Mucosa of rectum (tissue), 2 donors: ENCODE results near the gene HSD17B12.

Source experiments
- H3K27ac ChIP-seq, 2 donors: one replicate each; pipeline ENCODE4 v1.7.0; 2013; ENCODE audit warnings: inconsistent platforms in 2 of 2, low read depth in 2 of 2, low read length in 2 of 2
- H3K27me3 ChIP-seq, 2 donors: one replicate each; pipeline ENCODE4 v1.7.0; 2013; ENCODE audit warnings: low read length in 2 of 2; ENCODE audit not compliant: control insufficient read depth in 2 of 2, insufficient read depth in 2 of 2
- H3K36me3 ChIP-seq, 2 donors: one replicate each; pipeline ENCODE4 v1.7.0; 2013; ENCODE audit warnings: low read length in 2 of 2; ENCODE audit not compliant: control insufficient read depth in 2 of 2, insufficient read depth in 2 of 2
- H3K4me1 ChIP-seq, 2 donors: one replicate each; pipeline ENCODE4 v1.7.0; 2013; ENCODE audit warnings: low read length in 2 of 2, mild to moderate bottlenecking in 1 of 2; ENCODE audit not compliant: control insufficient read depth in 2 of 2, insufficient read depth in 2 of 2
- H3K4me3 ChIP-seq, 2 donors: one replicate each; pipeline ENCODE4 v1.7.0; 2013; ENCODE audit warnings: low read length in 2 of 2
- H3K9ac ChIP-seq, 2 donors: one replicate each; pipeline ENCODE4 v1.7.0; 2013; ENCODE audit warnings: low read length in 2 of 2, low read depth in 1 of 2, mild to moderate bottlenecking in 1 of 2
- H3K9me3 ChIP-seq, 2 donors: one replicate each; pipeline ENCODE4 v1.7.0; 2013; ENCODE audit warnings: low read length in 2 of 2; ENCODE audit not compliant: control insufficient read depth in 2 of 2
- donor health status: healthy.
- donor health status: Normal muscosa, but diverticular disease.

HSD17B12 gene

GRCh38 chr11:43736502-43737200 lies 56.1 kb downstream of the HSD17B12 start:
- Histone ChIP-seq H3K9ac (no peak overlapping the region), H3K4me3 (no peak overlapping the region), H3K27me3 (no peaks in the 10 kb centered on the region), H3K9me3 (no peaks in the 10 kb centered on the region), H3K4me1 (no peaks in the 10 kb centered on the region), H3K36me3 (peaks cover 0 to 4% of the 10 kb centered on the region in 2 donors), H3K27ac (no peak overlapping the region)

- no peak overlapping the region for H3K4me3 ChIP-seq
- H3K9me3 ChIP-seq = no peaks in the 10 kb centered on the region
- H3K27ac ChIP-seq = no peak overlapping the region
- H3K27me3 ChIP-seq = no peaks in the 10 kb centered on the region
- no peaks in the 10 kb centered on the region for H3K4me1 ChIP-seq
- no peak overlapping the region for H3K9ac ChIP-seq
- H3K36me3 ChIP-seq = peaks cover 0 to 4% of the 10 kb centered on the region in 2 donors
These were observed 56.7 kb downstream of the HSD17B12 start for GRCh38 chr11:43737201-43737590.

GRCh38 chr11:43738600-43739409 lies 58.3 kb downstream of the HSD17B12 start:
- Histone ChIP-seq H3K36me3 (peaks cover 4% of the 10 kb centered on the region in 2 donors), H3K27me3 (no peaks in the 10 kb centered on the region), H3K9ac (no peak overlapping the region), H3K9me3 (no peaks in the 10 kb centered on the region), H3K4me3 (no peak overlapping the region), H3K4me1 (no peaks in the 10 kb centered on the region), H3K27ac (no peak overlapping the region)

GRCh38 chr11:43746670-43747069 lies 66.1 kb downstream of the HSD17B12 start:
- Histone ChIP-seq H3K9ac (no peak overlapping the region), H3K27me3 (no peaks in the 10 kb centered on the region), H3K9me3 (no peaks in the 10 kb centered on the region), H3K36me3 (peaks cover 2 to 4% of the 10 kb centered on the region in 2 donors), H3K27ac (no peak overlapping the region), H3K4me1 (no peaks in the 10 kb centered on the region), H3K4me3 (no peak overlapping the region)

GRCh38 chr11:43747130-43747802 lies 66.7 kb downstream of the HSD17B12 start:
- Histone ChIP-seq H3K9me3 (no peaks in the 10 kb centered on the region), H3K9ac (no peak overlapping the region), H3K36me3 (peaks cover 2 to 4% of the 10 kb centered on the region in 2 donors), H3K27ac (no peak overlapping the region), H3K4me3 (no peak overlapping the region), H3K4me1 (no peaks in the 10 kb centered on the region), H3K27me3 (no peaks in the 10 kb centered on the region)

- H3K9ac ChIP-seq = no peak overlapping the region
- H3K36me3 ChIP-seq = peaks cover 2 to 4% of the 10 kb centered on the region in 2 donors
- H3K27me3 ChIP-seq = no peaks in the 10 kb centered on the region
- H3K27ac ChIP-seq = no peak overlapping the region
- no peaks in the 10 kb centered on the region for H3K9me3 ChIP-seq
- no peaks in the 10 kb centered on the region for H3K4me1 ChIP-seq
- H3K4me3 ChIP-seq = no peak overlapping the region
These were observed 67.6 kb downstream of the HSD17B12 start for GRCh38 chr11:43748095-43748494.

GRCh38 chr11:43751726-43752125 lies 71.2 kb downstream of the HSD17B12 start:
- H3K9ac ChIP-seq = no peak overlapping the region
- no peak overlapping the region for H3K4me3 ChIP-seq
- no peak overlapping the region for H3K27ac ChIP-seq
- H3K9me3 ChIP-seq = no peaks in the 10 kb centered on the region
- H3K27me3 ChIP-seq = no peaks in the 10 kb centered on the region
- H3K36me3 ChIP-seq = peaks cover 0 to 5% of the 10 kb centered on the region in 2 donors
- no peaks in the 10 kb centered on the region for H3K4me1 ChIP-seq

- H3K4me1 ChIP-seq = no peaks in the 10 kb centered on the region
- no peaks in the 10 kb centered on the region for H3K27me3 ChIP-seq
- peaks cover 0 to 5% of the 10 kb centered on the region in 2 donors for H3K36me3 ChIP-seq
- H3K4me3 ChIP-seq = no peak overlapping the region
- H3K27ac ChIP-seq = no peak overlapping the region
- H3K9me3 ChIP-seq = no peaks in the 10 kb centered on the region
- no peak overlapping the region for H3K9ac ChIP-seq
These were observed 76.0 kb downstream of the HSD17B12 start for GRCh38 chr11:43756575-43756974.

- no peaks in the 10 kb centered on the region for H3K9me3 ChIP-seq
- H3K27ac ChIP-seq = no peak overlapping the region
- no peak overlapping the region for H3K9ac ChIP-seq
- H3K4me3 ChIP-seq = no peak overlapping the region
- no peaks in the 10 kb centered on the region for H3K4me1 ChIP-seq
- H3K27me3 ChIP-seq = no peaks in the 10 kb centered on the region
- H3K36me3 ChIP-seq = peaks cover 0 to 5% of the 10 kb centered on the region in 2 donors
These were observed 78.4 kb downstream of the HSD17B12 start for GRCh38 chr11:43758927-43759326.

GRCh38 chr11:43760902-43761301 lies 80.4 kb downstream of the HSD17B12 start:
- Histone ChIP-seq H3K4me1 (no peaks in the 10 kb centered on the region), H3K27me3 (no peaks in the 10 kb centered on the region), H3K4me3 (no peak overlapping the region), H3K9ac (no peak overlapping the region), H3K27ac (no peak overlapping the region), H3K9me3 (peaks cover 2% of the 10 kb centered on the region in 2 donors), H3K36me3 (peaks cover 0 to 5% of the 10 kb centered on the region in 2 donors)
